Gastroesophageal sphincter (tissue), 3 donors: ENCODE measurements around the gene CSNK1E.

ENCODE experiments used
- CTCF ChIP-seq, 4 experiments: fragments of 200-600 bp in 2 of 4; fragments of 450-650 bp in 2 of 4; sonication (generic) in 1 of 4; IDR thresholded peaks; one replicate each; pipeline ENCODE4 v1.5.1; 2017 to 2019; ENCODE audit warnings: antibody characterized with exemption in 4 of 4, mild to moderate bottlenecking in 2 of 4, moderate library complexity in 2 of 4
- POLR2A ChIP-seq, 2 donors: fragments of 450-650 bp; IDR thresholded peaks; one replicate each; pipeline ENCODE4 v1.6.1; 2017; ENCODE audit warnings: antibody characterized with exemption in 2 of 2, mild to moderate bottlenecking in 2 of 2, moderate library complexity in 1 of 2

GRCh38 chr22:38243007-38243765 lies 74.0 kb downstream of the CSNK1E start:
- TF ChIP-seq CTCF (IDR thresholded peaks at IDR 0.05) (no peak), POLR2A (IDR thresholded peaks at IDR 0.05) (no peak)
